ENCODE results near the gene ZNG1B. TPM values are rescaled to one million over a fixed set of nuclear protein-coding genes. Genes with fewer than 3 reads are reported as not detected.

Gene ZNG1B
- total and polyA plus RNA-seq, 9 of the 15 experiments (the other 6 are each of a cell fraction or from before 2014, with no cell fraction given), result 37.4 to 108 (median 45.0) TPM

- TF ChIP-seq ZNF133 (CRISPR knock-in tag; IDR thresholded peaks at IDR 0.05) (no peak), ZNF507 (tag; conservative IDR thresholded peaks at IDR 0.05) (no peak), ATF6 (CRISPR knock-in tag; IDR thresholded peaks at IDR 0.05) (no peak), ZNF253 (CRISPR knock-in tag; conservative IDR thresholded peaks at IDR 0.05) (no peak), KLF16 (IDR thresholded peaks at IDR 0.05) (no peak), CUX1 (CRISPR knock-in tag; IDR thresholded peaks at IDR 0.05) (no peak), BRF2 (IDR thresholded peaks at IDR 0.05; ENCODE audit: borderline replicate concordance, insufficient read depth, insufficient read length) (no peak), FOXA3 (CRISPR knock-in tag; conservative IDR thresholded peaks at IDR 0.05 in 1 of 2, IDR thresholded peaks at IDR 0.05 in 1 of 2) (no peak), TAF9B (IDR thresholded peaks at IDR 0.05; ENCODE audit: partially characterized antibody) (no peak)
- Histone ChIP-seq H3K4me1 (replicated peaks in 1 of 2; ENCODE audit: control insufficient read depth in 2 of 2, insufficient read depth in 2 of 2, low read length in 2 of 2) (no peaks in the 10 kb centered on the region), H3K9ac (ENCODE audit: insufficient read depth in 1 of 2, low read depth in 2 of 2, low read length in 2 of 2) (no peak overlapping the region), H3K27ac (ENCODE audit: extremely low read depth, low read depth, low read length) (no peak overlapping the region), H3K27me3 (ENCODE audit: control insufficient read depth in 2 of 2, insufficient read depth in 2 of 2, low read length in 2 of 2) (no peaks in the 10 kb centered on the region; a peak in 1 of 5 replicates), H3K79me2 (ENCODE audit: control insufficient read depth, insufficient read depth, low read length) (no peaks in the 10 kb centered on the region), H3K4me3 (no peak overlapping the region), H4K20me1 (replicated peaks; ENCODE audit: control insufficient read depth, insufficient read depth, low read length) (no peaks in the 10 kb centered on the region), H3K4me2 (ENCODE audit: insufficient read depth, low read length) (no peak overlapping the region), H3K9me1 (ENCODE audit: control insufficient read depth, insufficient read depth, low read length) (no peaks in the 10 kb centered on the region), H3K36me3 (ENCODE audit: control insufficient read depth, insufficient read depth, low read length) (no peaks in the 10 kb centered on the region), H3K9me3 (replicated peaks; ENCODE audit: control insufficient read depth, insufficient read depth, low read depth, low read length) (no peaks in the 10 kb centered on the region), H2AFZ (ENCODE audit: low read depth, low read length) (no peak overlapping the region)
- BruUV-seq (replicated peaks), result no TSS peak
- WGBS (ENCODE audit: insufficient coverage, low coverage, missing lambda C conversion rate), result 38% methylated on average over 6 of the region's 6 CpGs
- no peak for FAIRE-seq
- ChIA-PET CTCF (ENCODE audit: low intra/inter-chr PET ratio) (interaction anchor here (0.7 to 3.2 kb wide), 4 partner anchors 140 to 253 kb away, joined by 7 to 30 read pairs (median 14); no protein-coding TSS in a partner anchor), POLR2A (no interaction called here)
- intact Hi-C loops (cut with micrococcal nuclease) (loop anchor here (5.0 kb wide), 2 partner anchors 254 to 309 kb away; no protein-coding TSS in a partner anchor), in situ Hi-C loops (cut with MboI) (no loop called here)
- ATAC-seq, result no peak
- no peak for DNase-seq (ENCODE audit: extremely low read depth in 1 of 4, low spot score in 3 of 4)
Measured at GRCh38 chr2:113391073-113391472, 46.4 kb upstream of the ZNG1B start.
